HG03025 (cell line): Measurements from ENCODE around the gene CPT1B.
"Not testable (repeated sequence)": the region's sequence is repeated elsewhere in the genome, so short reads cannot be mapped to it uniquely, and the experiment has no call there.

Experiments
- ATAC-seq: cut with Tn5 transposase; IDR thresholded peaks from one replicate; pipeline ENCODE4 v1.9.1; 2021; ENCODE audit warnings: mild to moderate bottlenecking, moderate library complexity; ENCODE audit not compliant: unreplicated experiment, low FRiP score

Gene CPT1B

GRCh38 chr22:50610041-50610451 lies 31.8 kb upstream of the CPT1B start:
- no peak for ATAC-seq

GRCh38 chr22:50609599-50609998 lies 31.4 kb upstream of the CPT1B start:
- ATAC-seq: no peak

- ATAC-seq: no peak
Measured at GRCh38 chr22:50608996-50609395, 30.8 kb upstream of the CPT1B start.

GRCh38 chr22:50608058-50608840 lies 30.0 kb upstream of the CPT1B start:
- not testable (repeated sequence) for ATAC-seq

DNA sequence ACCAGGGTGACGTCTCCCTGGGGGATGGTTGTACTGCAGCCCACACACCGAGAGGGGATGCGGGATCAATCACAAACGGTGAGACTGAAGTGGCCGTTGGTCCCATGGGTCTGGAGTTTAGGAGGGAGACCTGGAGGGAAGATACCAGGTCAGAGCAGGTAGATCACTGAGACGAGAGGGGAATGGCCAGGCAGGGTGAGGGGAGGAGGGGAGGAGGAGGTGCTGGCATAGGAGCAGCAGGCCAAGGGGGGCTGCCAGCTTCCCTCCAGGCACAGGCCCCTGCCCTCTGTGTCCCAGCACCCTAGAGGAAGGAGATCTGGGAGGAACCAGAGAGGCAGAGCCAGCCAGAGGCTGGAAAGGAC lies 29.4 kb upstream of the CPT1B start:
- ATAC-seq: no peak

GRCh38 chr22:50606946-50607658 lies 28.9 kb upstream of the CPT1B start:
- ATAC-seq: no peak

DNA sequence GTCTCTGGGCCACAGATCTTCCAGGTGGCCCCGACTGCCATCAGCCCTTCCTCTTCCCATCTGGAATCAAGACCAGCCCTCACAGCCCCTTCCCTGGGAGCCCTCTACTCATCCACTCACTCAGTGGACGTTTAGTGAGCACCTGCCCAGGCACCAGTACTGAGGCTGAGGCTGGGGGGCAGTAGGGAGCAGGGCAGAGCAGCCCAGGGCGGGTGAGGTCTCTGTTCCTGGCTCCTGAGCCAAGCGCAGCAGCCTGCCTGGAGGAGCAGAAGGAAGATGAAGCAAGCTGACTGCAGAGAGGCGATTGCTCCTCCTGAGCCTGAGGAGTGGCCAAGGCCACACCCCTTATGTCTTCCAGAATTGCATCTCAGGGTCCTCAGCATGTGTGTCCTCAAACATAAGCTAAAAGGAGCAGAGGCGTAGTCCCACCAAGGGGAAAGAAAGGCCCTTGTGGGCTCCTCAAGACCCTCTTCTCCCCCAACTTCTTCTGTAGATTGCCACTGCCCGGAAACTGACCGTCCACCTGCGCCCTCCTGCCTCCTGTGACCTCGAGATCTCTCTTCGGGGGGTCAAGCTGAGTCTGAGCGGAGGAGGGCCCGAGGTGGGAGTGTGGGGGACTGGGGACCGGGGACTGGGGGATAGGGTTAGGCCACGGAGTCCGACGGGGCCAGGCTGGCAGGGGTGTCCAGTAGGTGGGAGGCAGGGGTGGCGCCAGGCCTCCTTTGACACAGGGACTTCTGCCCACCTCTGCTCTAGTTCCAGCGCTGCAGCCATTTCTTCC lies 28.1 kb upstream of the CPT1B start:
- ATAC-seq: no peak

GRCh38 chr22:50605613-50606074 lies 27.4 kb upstream of the CPT1B start:
- no peak for ATAC-seq

DNA sequence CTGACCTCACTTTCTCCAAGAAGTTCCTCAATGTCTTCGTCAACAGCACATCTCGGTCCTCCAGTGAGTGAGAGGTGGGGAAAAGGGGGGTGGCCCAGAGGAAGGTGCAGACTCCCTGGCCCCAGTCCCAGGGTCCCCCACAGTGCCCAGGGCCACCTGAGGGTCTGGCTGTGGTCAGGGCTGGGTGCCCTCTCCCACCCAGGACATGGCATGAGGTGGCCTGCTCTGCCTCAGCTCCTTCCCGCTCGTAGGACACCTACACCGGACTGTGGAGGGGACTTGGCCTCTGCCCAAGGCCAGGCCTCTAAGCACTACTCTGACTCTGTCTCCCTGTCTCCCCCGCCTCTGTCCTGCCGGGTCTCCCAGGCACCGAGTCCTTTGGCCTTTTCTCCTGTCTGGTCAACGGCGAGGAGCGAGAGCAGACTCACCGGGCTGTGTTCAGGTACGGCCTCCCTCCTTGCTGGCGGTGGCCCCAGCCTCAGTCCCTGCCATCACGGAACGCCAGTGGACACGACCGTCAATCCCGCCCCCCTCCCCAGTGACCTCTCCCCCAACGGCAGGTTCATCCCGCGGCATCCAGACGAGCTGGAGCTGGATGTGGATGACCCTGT lies 26.9 kb upstream of the CPT1B start:
- ATAC-seq: no peak

DNA sequence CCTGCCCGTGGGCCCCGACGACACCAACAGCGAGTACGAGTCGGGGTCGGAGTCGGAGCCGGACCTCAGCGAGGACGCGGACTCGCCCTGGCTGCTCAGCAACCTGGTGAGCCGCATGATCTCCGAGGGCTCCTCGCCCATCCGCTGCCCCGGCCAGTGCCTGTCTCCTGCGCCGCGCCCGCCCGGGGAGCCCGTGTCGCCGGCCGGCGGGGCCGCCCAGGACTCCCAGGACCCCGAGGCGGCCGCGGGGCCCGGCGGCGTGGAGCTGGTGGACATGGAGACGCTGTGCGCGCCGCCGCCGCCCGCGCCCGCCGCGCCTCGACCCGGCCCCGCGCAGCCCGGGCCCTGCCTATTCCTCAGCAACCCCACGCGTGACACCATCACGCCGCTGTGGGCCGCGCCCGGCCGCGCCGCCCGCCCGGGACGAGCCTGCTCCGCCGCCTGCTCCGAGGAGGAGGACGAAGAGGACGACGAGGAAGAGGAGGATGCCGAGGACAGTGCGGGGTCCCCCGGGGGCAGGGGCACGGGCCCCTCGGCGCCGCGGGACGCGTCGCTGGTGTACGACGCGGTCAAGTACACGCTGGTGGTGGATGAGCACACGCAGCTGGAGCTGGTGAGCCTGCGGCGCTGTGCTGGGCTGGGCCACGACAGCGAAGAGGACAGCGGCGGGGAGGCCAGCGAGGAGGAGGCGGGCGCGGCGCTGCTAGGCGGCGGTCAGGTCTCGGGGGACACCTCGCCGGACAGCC lies 26.2 kb upstream of the CPT1B start:
- no peak for ATAC-seq

GRCh38 chr22:50603511-50604255 lies 25.5 kb upstream of the CPT1B start:
- no peak for ATAC-seq

DNA sequence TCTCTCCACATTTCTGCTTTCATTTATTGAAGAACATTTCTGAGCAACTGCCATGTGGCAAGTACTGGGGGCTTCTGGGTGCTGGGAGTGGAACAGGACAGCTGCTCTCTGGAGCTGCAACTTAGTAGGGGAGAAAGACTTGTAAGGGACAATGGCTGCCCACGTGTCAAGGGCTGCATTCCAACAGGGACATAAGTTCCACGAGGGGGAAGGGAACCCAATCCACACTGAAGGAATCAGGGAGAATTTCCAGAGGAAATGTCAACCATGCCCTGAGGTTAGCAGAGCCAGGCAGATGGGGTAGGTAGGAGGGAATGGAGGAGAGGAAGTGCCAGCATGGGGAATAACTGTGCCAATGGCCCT lies 24.1 kb upstream of the CPT1B start:
- ATAC-seq: no peak

DNA sequence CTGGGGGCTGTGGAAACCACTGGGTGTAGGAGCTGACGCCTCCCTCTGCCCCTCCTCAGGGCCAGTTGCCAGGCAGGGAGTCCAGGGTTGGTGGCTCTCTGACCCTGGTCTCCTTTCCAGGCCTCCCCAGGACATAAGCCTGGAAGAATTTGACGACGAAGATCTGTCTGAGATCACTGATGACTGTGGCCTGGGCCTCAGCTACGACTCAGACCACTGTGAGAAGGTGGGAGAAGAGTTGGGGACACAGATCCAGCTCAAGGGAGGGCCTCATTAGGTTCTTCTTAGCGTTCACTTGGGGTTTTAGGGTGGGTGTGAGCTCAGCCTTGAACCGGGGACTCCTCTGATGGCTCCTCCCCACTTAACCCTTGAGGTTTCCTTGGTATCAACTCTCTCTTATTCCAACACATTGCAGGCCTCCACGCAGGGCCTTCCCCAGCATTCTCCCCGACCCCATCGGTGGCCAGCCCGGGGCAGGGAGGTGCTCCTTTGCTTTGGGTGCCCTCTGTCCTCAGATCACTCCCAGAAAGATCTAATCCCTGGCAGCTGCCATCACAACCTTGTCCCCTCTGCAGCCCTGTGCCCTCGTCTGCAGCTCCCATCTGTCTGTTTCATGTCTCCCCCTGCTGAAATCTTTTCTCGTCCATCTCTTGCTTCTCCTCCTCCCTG lies 23.6 kb upstream of the CPT1B start:
- no peak for ATAC-seq

- ATAC-seq: no peak
Measured at GRCh38 chr22:50600967-50601668, 22.9 kb upstream of the CPT1B start.

DNA sequence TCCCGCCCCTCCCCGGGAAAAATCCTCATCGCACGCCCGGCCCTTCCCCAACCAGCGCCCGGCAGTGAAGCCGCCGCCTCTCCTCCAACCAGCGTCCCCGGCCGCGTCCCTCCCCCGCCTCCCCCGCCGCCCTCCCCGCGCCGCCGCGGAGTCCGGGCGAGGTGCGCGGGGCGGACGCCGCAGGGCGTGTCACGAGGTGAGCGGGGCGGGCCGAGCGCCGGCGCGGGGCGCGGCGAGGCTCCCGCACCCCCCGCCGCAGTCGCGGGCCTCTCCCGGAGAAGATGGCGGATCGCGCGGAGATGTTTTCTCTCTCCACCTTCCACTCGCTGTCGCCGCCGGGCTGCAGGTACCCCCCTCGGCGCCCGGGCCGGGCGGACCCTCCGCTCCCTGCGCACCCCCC lies 22.3 kb upstream of the CPT1B start, which contains the start of gene MAPK8IP2:
Gene MAPK8IP2, plus strand, starts transcription at position 256 of the 400 bp plus-strand sequence. Its CDS starts 26 bp downstream, at position 282.
- ATAC-seq: no peak

DNA sequence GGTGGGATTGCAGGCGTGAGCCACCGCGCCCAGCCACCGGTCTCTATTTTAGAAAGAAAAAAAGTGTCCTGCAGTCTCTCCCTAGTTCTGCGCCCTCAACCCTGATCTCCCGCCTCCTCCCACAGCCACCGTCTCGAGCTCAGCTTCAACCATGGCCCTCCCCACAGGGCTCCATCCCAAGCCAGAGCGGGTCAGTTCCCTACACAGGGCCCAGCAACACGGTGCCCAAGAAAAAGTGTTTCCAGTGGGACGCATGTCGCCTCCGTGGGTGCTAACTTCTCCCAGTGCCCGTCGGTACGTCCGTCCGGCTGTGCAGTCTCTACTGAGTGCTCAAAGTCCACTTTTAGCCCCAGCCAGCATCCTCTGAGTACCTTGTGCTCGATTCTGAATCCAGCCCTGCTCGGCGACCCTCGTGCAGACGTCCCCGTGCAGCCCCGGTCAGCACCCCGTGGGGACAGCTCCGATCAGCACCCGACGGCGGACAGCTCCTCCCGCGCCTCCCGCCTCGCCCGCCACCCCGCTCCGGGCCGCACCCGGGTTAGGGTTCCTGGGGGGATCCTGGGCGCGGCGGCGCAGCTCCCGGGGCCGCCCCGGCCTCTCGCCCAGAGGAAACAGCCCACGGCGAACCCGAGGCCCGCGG lies 21.7 kb upstream of the CPT1B start:
- no peak for ATAC-seq

- no peak for ATAC-seq
Measured at GRCh38 chr22:50597097-50597496, 18.9 kb upstream of the CPT1B start.

- ATAC-seq: no peak
Measured at GRCh38 chr22:50595189-50595588, 17.0 kb upstream of the CPT1B start.
